ENCODE data around the gene SYT8. TPM values are rescaled to one million over a fixed set of nuclear protein-coding genes. Genes with fewer than 3 reads are reported as not detected.

The SYT8 gene
- total RNA-seq, 6 experiments from 2014 or later: 0.68 TPM; not detected in 5

- ATAC-seq (no peak), DNase-seq (no peak)
- 36% methylated on average over 2 of the region's 7 CpGs for WGBS (ENCODE audit: insufficient coverage, low coverage, low lambda C conversion rate, missing lambda C conversion rate)
- Histone ChIP-seq H3K4me1 (no peaks in the 10 kb centered on the region), H3K27ac (no peak overlapping the region), H3K9me3 (no peaks in the 10 kb centered on the region), H3K4me3 (no peak overlapping the region), H3K36me3 (no peaks in the 10 kb centered on the region), H3K27me3 (no peaks in the 10 kb centered on the region)
- TF ChIP-seq CTCF (IDR thresholded peaks at IDR 0.05): no peak
- TF ChIP-seq POLR2A (IDR thresholded peaks at IDR 0.05): no peak
- intact Hi-C loops (cut with DNase I): no loop called here
Measured at GRCh38 chr11:1858576-1858975, 23.8 kb downstream of the SYT8 start.

GRCh38 chr11:1859004-1859403, 24.2 kb downstream of the SYT8 start:
- TF ChIP-seq CTCF (IDR thresholded peaks at IDR 0.05): no peak
- TF ChIP-seq POLR2A (IDR thresholded peaks at IDR 0.05): no peak

GRCh38 chr11:1860108-1860507, 25.3 kb downstream of the SYT8 start:
- WGBS (ENCODE audit: insufficient coverage, low coverage, low lambda C conversion rate, missing lambda C conversion rate): 100% methylated on average over 1 of the region's 1 CpG
- intact Hi-C loops (cut with DNase I): no loop called here

More at GRCh38 chr11:1859004-1859403, 24.2 kb downstream of the SYT8 start:
- ATAC-seq (no peak), DNase-seq (no peak)
- Histone ChIP-seq H3K27ac (no peak overlapping the region), H3K27me3 (no peaks in the 10 kb centered on the region), H3K4me1 (no peaks in the 10 kb centered on the region), H3K4me3 (no peak overlapping the region), H3K36me3 (no peaks in the 10 kb centered on the region), H3K9me3 (no peaks in the 10 kb centered on the region)
- intact Hi-C loops (cut with DNase I): no loop called here
- WGBS (ENCODE audit: insufficient coverage, low coverage, low lambda C conversion rate, missing lambda C conversion rate): no CpG with 5 or more reads among the region's 4 CpGs

GRCh38 chr11:1861435-1862411, 26.9 kb downstream of the SYT8 start:
- ATAC-seq: no peak
- WGBS (ENCODE audit: insufficient coverage, low coverage, low lambda C conversion rate, missing lambda C conversion rate): 70% methylated on average over 4 of the region's 4 CpGs
- DNase-seq: no peak
- H3K27ac ChIP-seq: no peak overlapping the region
- H3K4me3 ChIP-seq: no peak overlapping the region
- TF ChIP-seq CTCF (IDR thresholded peaks at IDR 0.05) (no peak), POLR2A (IDR thresholded peaks at IDR 0.05) (no peak)
- intact Hi-C loops (cut with DNase I): no loop called here
- no peaks in the 10 kb centered on the region for H3K27me3 ChIP-seq
- H3K9me3 ChIP-seq: no peaks in the 10 kb centered on the region
- H3K36me3 ChIP-seq: no peaks in the 10 kb centered on the region
- H3K4me1 ChIP-seq: no peaks in the 10 kb centered on the region

More at GRCh38 chr11:1860108-1860507, 25.3 kb downstream of the SYT8 start:
- TF ChIP-seq CTCF (IDR thresholded peaks at IDR 0.05) (no peak), POLR2A (IDR thresholded peaks at IDR 0.05) (no peak)
- Histone ChIP-seq H3K4me3 (no peak overlapping the region), H3K36me3 (no peaks in the 10 kb centered on the region), H3K27me3 (no peaks in the 10 kb centered on the region), H3K9me3 (no peaks in the 10 kb centered on the region), H3K27ac (no peak overlapping the region), H3K4me1 (no peaks in the 10 kb centered on the region)
- no peak for DNase-seq
- no peak for ATAC-seq

Data from right lobe of liver (tissue), 6 donors.